Spleen (tissue), 11 donors: ENCODE data around the gene RTN4R. TPM values are rescaled to one million over a fixed set of nuclear protein-coding genes. Genes with fewer than 3 reads are reported as not detected.

Source experiments
- DNase-seq: peaks from one replicate; pipeline ENCODE4 v3.0.0-alpha.2; 2020
- H3K27ac ChIP-seq, 8 donors: fragments of 200-600 bp; sonication (generic) in 7 of 8; 1 replicate in 4 of 8; 2 replicates in 4 of 8; pipeline versions ENCODE4 v1.5.0 to v1.8.0; 2016 to 2021; ENCODE audit warnings: inconsistent platforms in 4 of 8, mild to moderate bottlenecking in 4 of 8, moderate library complexity in 1 of 8
- H3K27me3 ChIP-seq, 7 donors: fragments of 200-600 bp; sonication (generic) in 6 of 7; replicated peaks in 1 of 7; 1 replicate in 4 of 7; 2 replicates in 3 of 7; pipeline versions ENCODE4 v1.5.0 to v1.8.0; 2016 to 2021; ENCODE audit warnings: inconsistent platforms in 3 of 7, mild to moderate bottlenecking in 1 of 7
- H3K36me3 ChIP-seq, 6 donors: fragments of 200-600 bp; sonication (generic) in 5 of 6; 1 replicate in 4 of 6; 2 replicates in 2 of 6; pipeline versions ENCODE4 v1.5.0 to v1.8.0; 2016 to 2021; ENCODE audit warnings: inconsistent platforms in 2 of 6
- H3K4me1 ChIP-seq, 6 donors: fragments of 200-600 bp; sonication (generic) in 5 of 6; 1 replicate in 3 of 6; 2 replicates in 3 of 6; pipeline versions ENCODE4 v1.5.0 to v1.8.0; 2016 to 2021; ENCODE audit warnings: inconsistent platforms in 3 of 6
- H3K4me3 ChIP-seq, 8 donors: fragments of 200-600 bp; sonication (generic) in 7 of 8; 1 replicate in 4 of 8; 2 replicates in 4 of 8; pipeline versions ENCODE4 v1.5.0 to v1.8.0; 2016 to 2021; ENCODE audit warnings: inconsistent platforms in 4 of 8, mild to moderate bottlenecking in 4 of 8, moderate library complexity in 2 of 8
- H3K9me3 ChIP-seq, 8 donors: fragments of 200-600 bp; sonication (generic) in 7 of 8; 1 replicate in 4 of 8; 2 replicates in 4 of 8; pipeline versions ENCODE4 v1.5.0 to v1.8.0; 2016 to 2021; ENCODE audit warnings: inconsistent platforms in 4 of 8
- CTCF ChIP-seq, 11 experiments: fragments of 200-600 bp in 7 of 11; fragments of 450-650 bp in 4 of 11; sonication (generic) in 4 of 11; IDR thresholded peaks in 8 of 11; conservative IDR thresholded peaks in 3 of 11; 1 replicate in 7 of 11; 2 replicates in 4 of 11; pipeline versions ENCODE4 v1.4.0 to v1.8.0; 2016 to 2021; ENCODE audit warnings: antibody characterized with exemption in 11 of 11, inconsistent platforms in 4 of 11, mild to moderate bottlenecking in 1 of 11
- POLR2A ChIP-seq, 3 donors: fragments of 450-650 bp; IDR thresholded peaks; one replicate each; pipeline ENCODE4 v1.5.1; 2017; ENCODE audit warnings: antibody characterized with exemption in 3 of 3, mild to moderate bottlenecking in 1 of 3
- POLR2AphosphoS5 ChIP-seq, 3 donors: sonication (generic); formaldehyde crosslinking; IDR thresholded peaks; one replicate each; pipeline ENCODE4 v1.5.1; 2017; ENCODE audit warnings: antibody characterized with exemption in 3 of 3
- WGBS, 5 donors: extraction: QIAGEN DNeasy Blood & Tissue Kit in 3 of 5; methylation state at CpG; one replicate each; pipeline versions ENCODE4 v1.1.5 to v1.1.7; 2013 to 2018; 5-methylcytosine and 5-hydroxymethylcytosine counted together
- intact Hi-C: fragments of 100-400 bp; cut with DNase I; formaldehyde crosslinking; loops from one replicate; pipeline ENCODE4 v1.15.0; 2023; ENCODE audit warnings: low total_unique reads
- polyA plus RNA-seq, 3 donors: library from polyadenylated mRNA; stranded (reverse); fragments of 200-250 nt; gene quantifications; one replicate each; pipeline ENCODE4 v1.2.1, GENCODE V29; 2013
- total RNA-seq, 7 donors: library from RNA; depleted of rRNA in 3 of 7; stranded (reverse); fragments of >200 nt in 3 of 7; fragmentation: NEBNext Ultra II Directional in 4 of 7; extraction: Animal tissue kit (Norgen Biotek cat#: 25700) in 4 of 7; gene quantifications; one replicate each; pipeline versions ENCODE4 v1.1.0 to v1.2.1, GENCODE V29; 2016 to 2021
- donor health status: healthy with polysubstance abuse.
- donor health status: DM: no; HTN: no; CAD: no; lungs with moderate emphysema.
- donor health status: DM: no; HTN: no; CAD: no.
- donor health status: Bipolar disorder and iron deficiency.
- donor health status: healthy.
- donor health status: DM: no; HTN: no; CAD: no.
- donor health status: DM: yes; HTN: yes; CAD: no.

Gene RTN4R
- total and polyA plus RNA-seq, 10 donors, result 1.5 to 11.8 (median 6.1) TPM

- 75 to 88% (median 79%) methylated on average over 12 to 29 of the region's 29 CpGs for WGBS, 5 donors
- no peak overlapping the region for H3K27ac ChIP-seq
Observed at GRCh38 chr22:20223421-20224255, 44.5 kb downstream of the RTN4R start.

GRCh38 chr22:20222764-20223420, 45.2 kb downstream of the RTN4R start:
- H3K4me3 ChIP-seq, result no peak overlapping the region
- intact Hi-C loops, result no loop called here
- no peaks in the 10 kb centered on the region for H3K36me3 ChIP-seq
- no peak overlapping the region for H3K27ac ChIP-seq
- TF ChIP-seq POLR2AphosphoS5 (IDR thresholded peaks at IDR 0.05) (no peak), CTCF (IDR thresholded peaks at IDR 0.05 in 8 of 11, conservative IDR thresholded peaks at IDR 0.05 in 3 of 11) (no peak), POLR2A (IDR thresholded peaks at IDR 0.05) (no peak)
- peaks cover 0 to 6% (median 0%) of the 10 kb centered on the region in 8 donors for H3K9me3 ChIP-seq
- no peaks in the 10 kb centered on the region for H3K27me3 ChIP-seq
- no peak for DNase-seq
- 86 to 93% (median 87%) methylated on average over 3 to 7 of the region's 7 CpGs for WGBS, 5 donors
- peaks cover 0 to 21% (median 5%) of the 10 kb centered on the region in 6 donors for H3K4me1 ChIP-seq

More at GRCh38 chr22:20223421-20224255, 44.5 kb downstream of the RTN4R start:
- no peak overlapping the region for H3K4me3 ChIP-seq
- no peak for DNase-seq
- TF ChIP-seq POLR2A (IDR thresholded peaks at IDR 0.05) (no peak), CTCF (IDR thresholded peaks at IDR 0.05 in 8 of 11, conservative IDR thresholded peaks at IDR 0.05 in 3 of 11) (no peak), POLR2AphosphoS5 (IDR thresholded peaks at IDR 0.05) (no peak)
- H3K36me3 ChIP-seq, result no peaks in the 10 kb centered on the region
- H3K4me1 ChIP-seq, result peaks cover 0 to 25% (median 6%) of the 10 kb centered on the region in 6 donors
- intact Hi-C loops, result no loop called here
- no peaks in the 10 kb centered on the region for H3K27me3 ChIP-seq
- H3K9me3 ChIP-seq, result peaks cover 0 to 6% (median 0%) of the 10 kb centered on the region in 8 donors

- H3K4me3 ChIP-seq, result no peak overlapping the region
- H3K4me1 ChIP-seq, result peaks cover 0 to 10% (median 3%) of the 10 kb centered on the region in 6 donors
- 76 to 86% (median 81%) methylated on average over 13 to 17 of the region's 17 CpGs for WGBS, 5 donors
- no peak for TF ChIP-seq POLR2A (IDR thresholded peaks at IDR 0.05)
- no peak for TF ChIP-seq CTCF (IDR thresholded peaks at IDR 0.05 in 8 of 11, conservative IDR thresholded peaks at IDR 0.05 in 3 of 11)
- TF ChIP-seq POLR2AphosphoS5 (IDR thresholded peaks at IDR 0.05), result no peak
- H3K27me3 ChIP-seq, result no peaks in the 10 kb centered on the region
- no peaks in the 10 kb centered on the region for H3K36me3 ChIP-seq
- intact Hi-C loops, result no loop called here
- DNase-seq, result no peak
- H3K27ac ChIP-seq, result no peak overlapping the region
- peaks cover 0 to 6% (median 0%) of the 10 kb centered on the region in 8 donors for H3K9me3 ChIP-seq
Observed at GRCh38 chr22:20221421-20222340, 46.4 kb downstream of the RTN4R start.
